KG1 (cell line): ENCODE results near the gene MTMR10.

Experiments used
- DNase-seq: peaks from one replicate; lab custom pipeline; 2025; lab: John Stamatoyannopoulos, UW

Gene MTMR10

DNA sequence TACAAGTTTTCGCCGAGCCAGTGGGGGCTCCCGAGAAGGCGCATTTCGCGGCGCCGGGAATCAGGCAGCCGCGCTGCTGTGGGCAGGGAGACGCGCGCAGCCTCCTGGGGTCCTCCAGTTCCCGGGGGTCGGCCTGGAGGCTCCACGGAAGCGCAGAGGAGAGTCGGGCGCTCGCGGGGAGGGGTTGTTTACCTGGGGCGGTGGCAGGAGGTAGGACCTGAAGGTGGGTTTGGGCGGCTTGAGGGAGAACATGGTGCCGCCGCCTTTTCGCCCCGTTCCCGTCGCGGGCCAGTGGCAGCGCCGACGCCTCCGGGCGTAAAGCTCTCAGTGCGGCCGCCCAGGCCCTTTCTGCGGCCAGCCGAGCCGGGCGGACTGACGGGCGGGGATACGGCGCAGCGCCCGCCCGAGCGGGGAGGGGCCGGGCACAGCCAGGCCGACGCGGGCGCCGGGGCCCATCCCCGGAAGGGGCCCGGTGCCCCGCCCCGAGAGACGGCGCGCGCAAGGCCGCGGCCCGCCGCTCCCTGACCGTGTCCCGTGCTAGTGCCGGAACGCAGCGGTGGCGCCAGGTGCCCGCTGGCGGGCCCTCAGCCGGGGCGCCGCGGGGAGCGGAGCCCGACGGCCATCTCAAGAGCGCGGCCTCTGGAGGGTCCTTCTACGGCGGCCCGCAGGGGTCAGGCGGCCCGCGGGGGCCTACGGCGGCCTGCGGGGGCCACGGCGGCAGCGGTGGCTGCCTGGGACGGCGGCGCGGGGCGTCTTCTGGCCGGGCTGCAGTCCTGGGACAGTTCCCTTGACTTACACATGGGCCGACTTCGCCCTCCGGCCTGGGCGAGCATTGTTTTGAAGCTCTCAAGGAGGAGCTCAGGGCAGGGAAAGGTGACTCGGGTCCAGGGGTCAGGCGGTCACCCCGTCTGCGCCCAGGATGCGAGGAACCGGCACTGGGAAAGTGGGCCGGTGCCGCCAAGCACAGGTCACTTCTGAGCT lies at the start of gene MTMR10:
MTMR10 (minus strand) TSS at position 374 of the 981 bp plus-strand sequence; CDS start at position 252, 122 bp downstream.
- peak; percentile 67 for DNase-seq

- no peak for DNase-seq
Observed at GRCh38 chr15:31040611-31041010, 49.2 kb upstream of the MTMR10 start.

- no peak for DNase-seq
Observed at GRCh38 chr15:31039961-31040360, 48.5 kb upstream of the MTMR10 start.

DNA sequence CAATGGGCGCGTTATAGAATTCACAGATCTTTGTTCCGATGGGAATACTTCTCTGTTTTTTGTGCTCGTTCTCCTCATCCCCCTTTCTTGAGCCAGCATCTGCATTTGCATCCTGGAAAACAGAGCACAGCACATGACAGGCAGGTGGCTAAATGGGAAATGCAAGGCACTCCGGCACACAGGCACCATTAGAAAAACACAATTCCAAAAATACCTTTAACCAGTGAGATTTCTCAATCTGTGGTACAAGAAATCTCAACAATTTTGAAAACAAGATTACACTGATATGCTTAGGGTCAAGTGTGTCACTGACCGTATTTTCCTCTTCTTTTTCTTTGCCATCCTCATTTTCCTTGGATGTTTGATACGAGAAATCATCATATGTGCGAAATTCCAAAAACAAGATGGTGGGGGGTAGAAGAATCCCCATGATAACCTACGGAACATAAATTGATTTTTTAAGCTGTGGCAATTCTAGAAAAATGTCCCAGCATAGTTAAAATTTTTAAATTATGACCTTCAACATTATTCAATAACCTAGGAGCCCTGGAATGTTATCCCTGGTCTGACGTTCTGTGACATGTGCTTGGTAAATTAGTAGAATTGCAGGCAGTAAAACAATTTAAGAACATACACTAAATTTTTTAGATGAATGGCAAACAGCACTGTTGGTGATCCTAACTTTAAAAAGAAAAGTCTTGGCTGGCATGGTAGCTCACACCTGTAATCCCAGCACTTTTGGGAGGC lies 46.5 kb upstream of the MTMR10 start:
- DNase-seq, result no peak

DNA sequence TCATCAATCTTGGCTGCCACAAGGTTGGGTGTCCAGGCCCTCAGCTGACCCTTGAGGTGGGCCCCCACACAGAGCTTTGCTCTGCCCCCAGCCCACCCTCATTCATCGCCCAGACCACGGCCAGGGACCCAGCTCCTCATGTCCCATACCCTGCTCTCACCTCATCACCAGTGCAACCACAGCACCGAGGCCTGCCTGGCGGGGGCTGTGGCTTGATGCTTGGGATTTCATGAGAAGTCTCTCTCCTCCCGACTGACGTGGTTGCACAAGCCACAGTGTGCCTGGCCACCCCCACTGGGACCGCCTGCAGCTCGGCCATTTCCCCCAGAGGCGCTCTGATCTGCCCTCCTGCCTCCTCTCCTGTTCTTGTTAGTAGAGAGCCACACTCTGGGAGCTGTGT lies 45.4 kb upstream of the MTMR10 start:
- no peak for DNase-seq

DNA sequence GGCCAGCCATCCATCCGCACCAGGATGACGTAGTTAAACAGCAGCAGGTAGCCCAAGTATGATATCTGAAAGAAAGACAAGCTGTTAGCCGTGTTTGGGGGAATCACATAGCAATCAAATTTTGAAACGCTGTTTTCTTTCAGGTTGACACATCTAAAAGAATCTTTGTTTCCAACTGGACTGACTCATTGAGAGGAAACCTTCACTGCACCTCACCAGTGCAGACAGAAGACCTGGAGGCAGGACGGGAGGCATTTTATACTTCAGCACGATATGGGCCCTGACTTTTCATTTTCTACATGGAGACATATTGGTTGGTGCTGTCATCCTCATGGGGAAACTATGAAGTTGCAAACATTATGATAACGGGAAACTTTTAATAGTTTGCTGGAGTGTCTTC lies 44.2 kb upstream of the MTMR10 start:
- DNase-seq, result no peak

- no peak for DNase-seq
Observed at GRCh38 chr15:31034152-31034551, 42.7 kb upstream of the MTMR10 start.

DNA sequence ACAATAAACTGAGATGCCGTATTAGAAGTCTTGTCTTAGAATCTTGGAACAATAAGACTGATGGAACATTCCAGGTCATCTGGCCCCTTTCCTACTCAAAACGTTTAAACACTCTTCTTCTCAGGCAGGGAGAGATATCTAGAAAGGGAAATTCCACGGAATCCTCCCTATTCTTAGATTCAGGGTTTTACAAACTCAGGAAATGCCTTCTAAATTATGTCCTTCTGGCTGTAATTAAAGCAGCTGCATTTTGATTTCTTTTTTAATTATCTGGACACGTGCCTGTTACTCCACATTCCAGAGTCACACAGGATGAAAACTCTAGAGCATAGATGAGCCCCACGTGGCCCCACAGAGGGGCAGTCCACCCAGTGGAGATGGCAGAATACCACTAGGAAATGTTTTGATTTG lies 41.5 kb upstream of the MTMR10 start:
- DNase-seq, result no peak

DNA sequence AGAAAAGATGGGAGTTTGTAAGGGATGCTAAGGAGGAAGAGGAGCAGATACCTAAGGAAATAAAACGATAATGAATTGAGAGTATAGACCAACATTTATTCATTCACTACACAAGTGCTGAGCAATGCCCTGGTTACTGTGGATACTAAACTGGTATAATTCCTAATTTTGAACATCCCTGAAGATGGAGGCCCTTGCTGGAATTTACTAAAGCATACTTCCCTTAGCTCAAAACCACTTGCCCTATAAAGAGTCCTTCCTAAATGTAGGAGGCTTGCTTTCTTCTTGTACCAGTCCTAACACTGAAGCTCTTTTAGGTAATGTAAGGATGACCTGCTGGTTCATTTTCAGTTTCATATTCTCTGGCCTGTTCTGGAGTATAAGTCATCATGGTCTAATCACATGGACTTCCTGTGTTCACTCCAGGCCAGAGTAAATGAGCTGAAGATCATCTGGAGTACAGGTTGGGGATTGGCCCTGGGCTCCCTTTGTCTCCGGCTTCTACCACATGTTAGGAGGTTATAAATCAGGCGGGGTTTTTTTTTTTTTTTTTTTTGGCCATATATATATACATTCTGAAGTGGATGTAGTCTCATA lies 40.1 kb upstream of the MTMR10 start:
- DNase-seq, result no peak

GRCh38 chr15:31027910-31028578 lies 36.6 kb upstream of the MTMR10 start:
- no peak for DNase-seq

DNA sequence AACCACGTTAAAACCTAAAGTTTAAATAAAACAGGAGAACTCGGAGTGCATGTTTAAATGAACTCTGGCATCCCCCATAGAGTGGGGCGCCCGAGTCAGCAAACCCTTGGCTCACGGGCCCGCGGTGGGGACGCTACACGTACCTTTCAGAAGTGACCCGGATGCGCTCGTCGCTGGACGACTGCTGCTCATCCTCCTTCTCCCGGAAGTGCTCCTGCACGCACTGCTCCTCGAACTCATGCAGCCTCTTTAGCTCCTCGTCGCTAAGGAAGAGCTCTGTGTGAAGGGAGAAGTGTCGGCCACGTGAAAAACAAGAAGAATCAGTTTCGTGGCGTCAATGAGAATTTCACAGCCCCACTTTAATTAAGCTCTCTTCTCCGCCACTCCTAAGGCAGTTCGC lies 34.6 kb upstream of the MTMR10 start:
- no peak for DNase-seq

- no peak for DNase-seq
Observed at GRCh38 chr15:31024979-31025378, 33.6 kb upstream of the MTMR10 start.

DNA sequence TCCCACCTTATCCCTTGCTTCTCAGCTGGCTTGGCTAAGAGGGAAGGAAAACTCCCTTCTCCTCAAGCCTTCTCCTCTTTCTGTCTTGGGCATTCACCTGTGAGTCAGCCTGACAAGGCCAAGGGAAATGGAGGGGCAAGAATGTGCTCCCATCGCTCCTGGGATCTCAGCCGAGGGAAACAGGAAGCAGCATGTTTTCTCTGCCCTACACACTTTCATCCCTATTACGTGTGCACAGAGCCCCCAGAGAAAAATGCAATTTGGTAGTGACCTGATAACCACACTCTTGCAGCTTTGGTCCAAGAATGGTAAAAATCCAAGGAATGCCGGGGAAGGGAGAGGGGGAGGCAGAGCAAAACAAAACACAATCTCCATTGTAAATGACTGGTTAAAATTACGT lies 32.9 kb upstream of the MTMR10 start:
- no peak for DNase-seq

DNA sequence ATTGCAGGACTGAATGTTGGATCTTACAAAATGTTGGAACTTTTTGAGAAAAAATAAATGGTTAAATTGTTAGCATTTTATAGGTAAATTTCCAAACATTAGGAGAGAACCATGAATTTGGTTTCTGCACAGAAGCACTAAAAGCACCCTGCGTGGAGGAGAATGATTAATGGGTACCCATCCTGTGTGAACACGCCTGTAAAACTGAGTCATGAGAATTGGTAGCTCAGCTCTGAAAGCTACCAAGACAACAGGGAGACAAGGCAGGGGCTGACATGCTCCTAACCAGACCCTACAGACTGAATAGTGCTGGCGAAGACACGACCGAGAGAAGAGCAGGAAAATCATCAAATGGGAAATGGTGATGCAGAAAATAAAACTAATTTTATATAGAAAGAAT lies 32.4 kb upstream of the MTMR10 start:
- no peak for DNase-seq

GRCh38 chr15:31021067-31021665 lies 29.7 kb upstream of the MTMR10 start:
- no peak for DNase-seq

DNA sequence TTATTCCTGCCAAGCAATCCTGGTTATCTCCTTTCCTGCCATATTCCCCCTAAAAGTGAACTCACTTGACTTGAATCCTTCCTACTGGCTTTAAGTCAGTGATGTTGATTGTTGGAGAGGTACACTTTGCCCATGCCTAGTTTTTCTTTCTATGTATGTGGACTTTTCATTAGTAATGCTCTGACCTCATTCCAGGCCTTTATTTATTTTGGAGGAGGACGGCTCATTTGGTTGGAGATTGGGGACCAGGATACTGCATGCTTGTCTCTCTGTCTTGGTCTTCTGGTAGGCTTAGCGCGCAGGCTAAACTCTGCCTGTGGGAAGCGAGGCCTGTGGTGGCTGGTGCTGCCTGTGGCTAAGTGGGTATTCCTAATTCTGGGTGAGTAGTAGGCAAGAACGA lies 29.1 kb upstream of the MTMR10 start:
- no peak for DNase-seq

- DNase-seq, result no peak
Observed at GRCh38 chr15:31019986-31020385, 28.6 kb upstream of the MTMR10 start.

- no peak for DNase-seq
Observed at GRCh38 chr15:31017311-31017710, 25.9 kb upstream of the MTMR10 start.

DNA sequence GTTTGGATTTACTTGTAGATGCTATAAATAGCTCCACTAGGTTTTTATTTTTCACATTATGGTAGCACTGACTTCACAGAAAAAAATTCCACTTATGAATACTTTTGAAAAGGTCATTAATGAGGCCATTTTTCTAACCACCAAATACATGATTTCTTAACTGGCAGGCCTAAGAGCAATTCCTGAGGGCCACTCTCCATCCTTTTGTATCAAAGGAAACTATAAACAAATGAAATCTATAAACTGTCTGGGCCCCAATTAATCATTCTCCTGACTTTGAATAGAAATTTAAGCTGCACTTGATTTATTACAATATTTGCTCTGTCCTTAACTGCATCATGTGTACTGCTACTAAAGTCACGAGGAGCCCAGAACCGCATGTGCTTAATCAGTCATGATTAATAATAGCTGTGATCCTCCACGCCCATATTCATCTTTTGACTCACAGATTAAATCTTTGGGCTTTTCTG lies 25.1 kb upstream of the MTMR10 start:
- DNase-seq, result no peak

DNA sequence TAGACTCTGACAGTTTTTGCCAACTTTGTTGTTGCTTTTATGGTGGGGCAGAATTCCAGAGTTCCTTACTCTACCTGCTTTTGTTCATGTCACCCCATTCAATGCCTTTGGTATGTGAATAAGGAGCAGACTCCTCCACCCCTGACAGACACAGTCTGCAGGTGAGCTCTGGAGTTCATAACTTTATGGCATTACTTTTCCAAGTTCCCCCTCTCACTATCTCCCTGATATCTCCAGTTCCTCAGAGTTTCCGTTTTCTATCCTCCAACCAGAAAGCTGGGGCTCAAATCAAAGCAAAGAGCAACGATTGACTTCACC lies 23.1 kb upstream of the MTMR10 start:
- no peak for DNase-seq

DNA sequence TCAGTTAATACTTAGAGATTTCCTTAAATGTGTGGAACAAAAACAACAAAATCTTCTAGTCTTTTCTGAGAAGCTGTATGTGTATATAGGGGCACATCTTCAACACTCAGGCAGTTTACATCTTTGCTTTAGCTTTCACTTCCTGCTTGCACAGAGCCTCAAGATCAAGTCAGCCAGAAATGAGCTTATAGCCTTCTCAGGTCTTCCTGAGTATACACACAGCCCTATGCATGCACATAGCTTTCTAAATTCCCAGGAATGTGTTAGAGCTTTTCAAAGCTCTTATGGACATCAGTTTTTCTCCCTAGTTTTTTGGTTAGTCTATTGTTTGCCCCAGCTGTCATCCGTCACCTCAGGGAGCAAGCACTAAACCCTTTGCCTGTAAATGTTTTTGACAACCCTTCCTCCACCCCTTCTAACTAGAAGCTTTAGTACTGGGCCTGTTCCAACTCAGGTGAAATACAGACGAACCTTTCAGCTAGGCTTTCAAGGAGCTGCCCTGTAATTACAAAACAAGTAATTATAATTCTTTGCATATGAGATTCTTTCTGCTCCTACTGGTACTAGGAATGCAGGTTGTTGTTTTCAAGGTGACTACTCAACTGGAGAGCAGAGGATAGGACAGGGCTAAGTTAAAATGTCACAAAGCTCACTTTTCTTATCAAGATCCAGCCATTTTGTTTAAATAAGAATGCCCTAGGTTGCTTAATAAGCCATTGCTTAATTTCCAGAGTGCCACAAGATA lies 22.6 kb upstream of the MTMR10 start:
- no peak for DNase-seq
